HepG2 (cell line): ENCODE measurements around the gene PSMB3. TPM values are rescaled to one million over a fixed set of nuclear protein-coding genes. Genes with fewer than 3 reads are reported as not detected.

ENCODE experiments used
- ATAC-seq: fragments of 200-7000 bp; cut with Tn5 transposase; 3 replicates; pipeline ENCODE4 v1.9.1; 2020; ENCODE audit warnings: mild to moderate bottlenecking, moderate library complexity
- BruUV-seq: library from RNA; stranded (reverse); fragments of 400-500 nt; replicated peaks from 2 replicates; lab custom pipeline; 2021; lab: Mats Ljungman, UMichigan
- CTCF ChIA-PET: fragments of 300-600 bp; formaldehyde crosslinking; extraction: SDS; loops from one replicate; lab custom pipeline; 2021; ENCODE audit warnings: low total read pairs, inconsistent platforms, low intra/inter-chr PET ratio; lab: Yijun Ruan, JAX
- POLR2A ChIA-PET: fragments of 350-600 bp; sonication (Branson Sonifier 250); formaldehyde crosslinking; loops from one replicate; lab custom pipeline; 2020; ENCODE audit warnings: antibody characterized with exemption, inconsistent platforms; lab: Yijun Ruan, JAX
- DNase-seq: peaks from one replicate; pipeline ENCODE4 v3.0.0-alpha.2; 2015; ENCODE audit warnings: low spot score
- FAIRE-seq: peaks from 3 replicates; lab custom pipeline; 2011; peaks lifted over from hg19 to GRCh38; lab: Jason Lieb, UNC
- H2AFZ ChIP-seq: one replicate; pipeline ENCODE4 v1.6.1; 2011; ENCODE audit warnings: low read length, inconsistent platforms
- H3K27ac ChIP-seq: fragments of 300-600 bp; 3 replicates; pipeline ENCODE4 v1.8.0; 2011; ENCODE audit warnings: mixed run types, mild to moderate bottlenecking, mixed read lengths, low read length, inconsistent platforms; ENCODE audit not compliant: insufficient read depth; ENCODE audit errors: extremely low read length
- H3K27me3 ChIP-seq, 2 experiments: fragments of 200-600 bp in 1 of 2; 2 replicates in 1 of 2; 3 replicates in 1 of 2; pipeline versions ENCODE4 v1.6.0 to v1.8.0; 2011; ENCODE audit warnings: low read length in 2 of 2, mild to moderate bottlenecking in 2 of 2, moderate library complexity in 2 of 2, inconsistent platforms in 1 of 2; ENCODE audit not compliant: insufficient read depth in 2 of 2, control insufficient read depth in 1 of 2
- H3K36me3 ChIP-seq, 2 experiments: fragments of 200-600 bp in 1 of 2; replicated peaks in 1 of 2; 2 replicates in 1 of 2; 3 replicates in 1 of 2; pipeline versions ENCODE4 v1.5.1 to v1.8.0; 2011; ENCODE audit warnings: low read length in 2 of 2, inconsistent platforms in 1 of 2; ENCODE audit not compliant: insufficient read depth in 2 of 2, control insufficient read depth in 1 of 2
- H3K4me1 ChIP-seq: 2 replicates; pipeline ENCODE4 v1.5.1; 2012; ENCODE audit warnings: low read length, inconsistent platforms; ENCODE audit not compliant: insufficient read depth
- H3K4me2 ChIP-seq: 2 replicates; pipeline ENCODE4 v1.6.0; 2011; ENCODE audit warnings: low read depth, low read length, inconsistent platforms
- H3K4me3 ChIP-seq, 3 experiments: fragments of 200-600 bp in 1 of 3; sonication (generic), shearing (Covaris generic) in 1 of 3; replicated peaks in 1 of 3; 2 replicates each; pipeline ENCODE4 v1.5.1; 2011 to 2016; ENCODE audit warnings: low read length in 3 of 3, inconsistent platforms in 2 of 3, low read depth in 2 of 3, mild to moderate bottlenecking in 2 of 3, control low read depth in 1 of 3, mixed read lengths in 1 of 3; ENCODE audit not compliant: insufficient read depth in 1 of 3
- H3K79me2 ChIP-seq: one replicate; pipeline ENCODE4 v1.6.1; 2011; ENCODE audit warnings: low read length, inconsistent platforms; ENCODE audit not compliant: insufficient read depth
- H3K9ac ChIP-seq: 2 replicates; pipeline ENCODE4 v1.6.0; 2011; ENCODE audit warnings: mild to moderate bottlenecking, low read depth, low read length, inconsistent platforms; ENCODE audit not compliant: insufficient read depth
- H3K9me3 ChIP-seq: 2 replicates; pipeline ENCODE4 v1.5.1; 2012; ENCODE audit warnings: mild to moderate bottlenecking, low read length
- H4K20me1 ChIP-seq: 2 replicates; pipeline ENCODE4 v1.6.0; 2011; ENCODE audit warnings: inconsistent platforms, mild to moderate bottlenecking, low read length, moderate library complexity; ENCODE audit not compliant: insufficient read depth
- ATF1 ChIP-seq: IDR thresholded peaks from 2 replicates; pipeline ENCODE4 v1.6.1; 2016; ENCODE audit warnings: mild to moderate bottlenecking, control low read depth
- EP300 ChIP-seq, 3 experiments: sonication (generic) in 1 of 3; formaldehyde crosslinking in 1 of 3; IDR thresholded peaks; 2 replicates each; pipeline versions ENCODE4 v1.5.1 to v1.6.1; 2011 to 2020; ENCODE audit warnings: low read depth in 2 of 3, low read length in 2 of 3, borderline replicate concordance in 1 of 3, improper control_type of control experiment in 1 of 3, mild to moderate bottlenecking in 1 of 3, missing genetic modification reagents in 1 of 3, moderate library complexity in 1 of 3
- FOXA1 ChIP-seq, 2 experiments: fragments of 450-650 bp in 1 of 2; sonication (generic) in 1 of 2; formaldehyde crosslinking in 1 of 2; IDR thresholded peaks; 2 replicates each; pipeline versions ENCODE4 v1.4.0 to v1.6.1; 2016 to 2020; ENCODE audit warnings: missing genetic modification reagents in 1 of 2
- NBN ChIP-seq: fragments of 450-650 bp; conservative IDR thresholded peaks from 2 replicates; pipeline ENCODE4 v1.6.1; 2017
- POLR2AphosphoS5 ChIP-seq: IDR thresholded peaks from 2 replicates; pipeline ENCODE4 v1.6.1; 2012; ENCODE audit warnings: low read depth, low read length
- TCF12 ChIP-seq, 2 experiments: fragments of 450-650 bp in 1 of 2; sonication (generic) in 1 of 2; formaldehyde crosslinking in 1 of 2; IDR thresholded peaks; 2 replicates each; pipeline versions ENCODE4 v1.6.1 to v1.8.0; 2017 to 2022; ENCODE audit warnings: antibody characterized with exemption in 1 of 2, mild to moderate bottlenecking in 1 of 2, missing genetic modification reagents in 1 of 2, moderate library complexity in 1 of 2
- TFDP2 ChIP-seq: sonication (generic); formaldehyde crosslinking; IDR thresholded peaks from 2 replicates; pipeline ENCODE4 v1.4.0; 2020; ENCODE audit warnings: missing genetic modification reagents
- TFE3 ChIP-seq: IDR thresholded peaks from 2 replicates; pipeline ENCODE4 v1.6.1; 2016
- ZFP36L2 ChIP-seq: sonication (generic); formaldehyde crosslinking; IDR thresholded peaks from 2 replicates; pipeline ENCODE4 v1.4.0; 2020; ENCODE audit warnings: missing genetic modification reagents
- ZGPAT ChIP-seq: IDR thresholded peaks from 2 replicates; pipeline ENCODE4 v1.6.1; 2016; ENCODE audit warnings: mild to moderate bottlenecking
- ZNF232 ChIP-seq: sonication (generic); formaldehyde crosslinking; IDR thresholded peaks from 2 replicates; pipeline ENCODE4 v1.4.0; 2020; ENCODE audit warnings: missing genetic modification reagents, borderline replicate concordance
- ZNF337 ChIP-seq: sonication (generic); formaldehyde crosslinking; IDR thresholded peaks from 2 replicates; pipeline ENCODE4 v1.5.1; 2020; ENCODE audit warnings: missing genetic modification reagents, low read depth, mild to moderate bottlenecking, borderline replicate concordance
- ZNF383 ChIP-seq: sonication (generic); formaldehyde crosslinking; IDR thresholded peaks from 2 replicates; pipeline ENCODE4 v1.4.0; 2020; ENCODE audit warnings: missing genetic modification reagents, mild to moderate bottlenecking, borderline replicate concordance
- ZNF547 ChIP-seq: sonication (generic); formaldehyde crosslinking; IDR thresholded peaks from 2 replicates; pipeline ENCODE4 v1.5.1; 2020; ENCODE audit warnings: mild to moderate bottlenecking, missing genetic modification reagents
- ZNF761 ChIP-seq: sonication (generic); formaldehyde crosslinking; conservative IDR thresholded peaks from 2 replicates; pipeline ENCODE4 v1.4.0; 2020; ENCODE audit warnings: mild to moderate bottlenecking, missing genetic modification reagents
- ZSCAN29 ChIP-seq: sonication (generic); formaldehyde crosslinking; conservative IDR thresholded peaks from 2 replicates; pipeline ENCODE4 v1.4.0; 2020; ENCODE audit warnings: mild to moderate bottlenecking, missing genetic modification reagents
- ZSCAN5A ChIP-seq: sonication (generic); formaldehyde crosslinking; IDR thresholded peaks from 2 replicates; pipeline ENCODE4 v1.8.0; 2022; ENCODE audit warnings: mild to moderate bottlenecking, missing genetic modification reagents, borderline replicate concordance
- WGBS: methylation state at CpG from one replicate; pipeline ENCODE4 v1.1.6; 2017; ENCODE audit warnings: low lambda C conversion rate; 5-methylcytosine and 5-hydroxymethylcytosine counted together
- in situ Hi-C: cut with HindIII; loops from 2 replicates; pipeline ENCODE4 v1.10.0; 2017; ENCODE audit warnings: low pct_unique_long_range_greater_than_20kb; ENCODE audit not compliant: extremely low pct_ligation_motif_present
- intact Hi-C: fragments of 100-400 bp; cut with micrococcal nuclease; formaldehyde crosslinking; loops from one replicate; pipeline ENCODE4 v1.10.0; 2022; ENCODE audit not compliant: unreplicated experiment
- polyA plus RNA-seq, 8 experiments: library from polyadenylated mRNA; depleted of rRNA in 3 of 8; stranded (reverse) in 7 of 8; unstranded in 1 of 8; fragments of >200 nt; fragmentation: Illumina TruSeq in 4 of 8; extraction: Trizol in 4 of 8; gene quantifications; 2 replicates each; pipeline versions ENCODE4 v1.2.1 to v1.2.3, GENCODE V29; 2011 to 2016; ENCODE audit warnings: low read depth in 4 of 8, missing spikeins in 1 of 8, mixed read lengths in 1 of 8; ENCODE audit not compliant: insufficient read depth in 1 of 8
- total RNA-seq, 5 experiments: library from RNA; depleted of rRNA; stranded (reverse); fragments of >200 nt; fragmentation: Illumina TruSeq; extraction: Trizol; gene quantifications; 2 replicates each; pipeline ENCODE4 v1.2.3, GENCODE V29; 2016; ENCODE audit warnings: low read depth in 1 of 5

Gene PSMB3
- total and polyA plus RNA-seq, 2 of the 13 experiments (the other 11 are each of a cell fraction or from before 2014, with no cell fraction given): 366 to 517 TPM

GRCh38 chr17:38750312-38751121 is 2.0 kb upstream of the PSMB3 start:
- H3K27ac ChIP-seq: peak overlapping the region; percentile 68
- H3K79me2 ChIP-seq: peaks cover 38% of the 10 kb centered on the region
- FAIRE-seq: no peak
- WGBS: 1% methylated on average over 27 of the region's 28 CpGs
- CTCF ChIA-PET: no interaction called here
- BruUV-seq: no TSS peak
- H2AFZ ChIP-seq: peak overlapping the region; percentile 57
- in situ Hi-C loops (loop anchor here (25.0 kb wide), 1 partner anchor 412 kb away; the partner anchor contains the start of genes ARL5C and PLXDC1), intact Hi-C loops (loop anchor here (5.0 kb wide), 2 partner anchors 117 to 1357 kb away; no protein-coding TSS in a partner anchor)
- H3K4me1 ChIP-seq: peaks cover 45% of the 10 kb centered on the region
- H3K9me3 ChIP-seq: no peaks in the 10 kb centered on the region
- ATAC-seq: no peak
- H3K4me2 ChIP-seq: peak overlapping the region; percentile 91
- H3K9ac ChIP-seq: peak overlapping the region; percentile 68
- H3K36me3 ChIP-seq: peaks cover 0 to 8% of the 10 kb centered on the region in 2 experiments; a peak in 1 of 5 replicates
- POLR2A ChIA-PET: interaction anchor here (0.7 to 4.4 kb wide), 10 partner anchors 14 to 120 kb away, joined by 3 to 57 read pairs (median 4); partner anchors contain the start of genes CISD3, LASP1 and MLLT6
- H3K4me3 ChIP-seq: peak overlapping the region; percentile 82 to 93 (median 84)
- H3K27me3 ChIP-seq: no peaks in the 10 kb centered on the region; a peak in 1 of 5 replicates
- H4K20me1 ChIP-seq: no peaks in the 10 kb centered on the region
- peak; percentile 50 for DNase-seq
- TF ChIP-seq FOXA1 (IDR thresholded peaks at IDR 0.05) (no peak), FOXA1 (CRISPR knock-in tag; IDR thresholded peaks at IDR 0.05) (no peak), ZFP36L2 (CRISPR knock-in tag) (no peak), EP300 (IDR thresholded peaks at IDR 0.05; ENCODE audit: low read depth in 2 of 2, low read length in 2 of 2) (no peak), EP300 (CRISPR knock-in tag; IDR thresholded peaks at IDR 0.05; ENCODE audit: borderline replicate concordance) (no peak), ATF1 (CRISPR knock-in tag) (no peak), ZSCAN29 (CRISPR knock-in tag) (no peak), TFE3 (CRISPR knock-in tag) (no peak), POLR2AphosphoS5 (no peak), TFDP2 (no peak), ZSCAN5A (CRISPR knock-in tag) (no peak), ZNF337 (CRISPR knock-in tag) (no peak), ZGPAT (no peak), TCF12 (IDR thresholded peaks at IDR 0.05) (no peak), TCF12 (CRISPR knock-in tag; IDR thresholded peaks at IDR 0.05) (no peak), ZNF383 (no peak), ZNF761 (no peak), NBN (no peak), ZNF547 (CRISPR knock-in tag) (no peak), ZNF232 (CRISPR knock-in tag) (no peak)
